Measurements from ENCODE around the gene TMPRSS5. TPM values are rescaled to one million over a fixed set of nuclear protein-coding genes. Genes with fewer than 3 reads are reported as not detected.
A peak's percentile ranks its signal among the peaks of the same experiment; 100 is the strongest.

The TMPRSS5 gene
- total and polyA plus RNA-seq, 8 donors, result 0.19 to 1.1 (median 0.55) TPM

DNA sequence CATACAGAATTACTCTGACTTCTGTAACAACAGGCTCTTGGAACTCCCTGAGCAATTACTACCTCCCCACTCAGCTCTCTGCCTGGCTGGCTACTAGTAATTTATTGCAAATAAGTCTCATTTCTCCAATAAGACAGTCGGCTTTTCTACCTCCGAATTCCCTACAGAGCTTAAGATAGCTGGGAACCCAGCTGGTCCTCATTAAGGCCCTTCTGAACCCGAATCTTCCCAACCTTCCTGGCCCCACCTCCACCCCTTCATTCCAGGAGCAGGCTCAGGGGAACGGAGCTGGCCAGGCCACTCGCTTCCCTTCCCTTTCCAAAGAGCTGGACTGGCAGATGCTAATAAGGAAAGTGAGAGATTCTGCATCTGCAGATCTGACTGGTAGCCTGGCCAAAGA lies 21.6 kb downstream of the TMPRSS5 start:
- no peak overlapping the region for H3K27ac ChIP-seq
- no peaks in the 10 kb centered on the region for H3K9me3 ChIP-seq
- intact Hi-C loops (cut with DNase I), result no loop called here
- H3K27me3 ChIP-seq, result no peaks in the 10 kb centered on the region
- ATAC-seq (no peak), DNase-seq (no peak), FAIRE-seq (no peak)
- no peak overlapping the region for H3K4me3 ChIP-seq
- 55 to 61% methylated on average over 5 of the region's 5 CpGs for WGBS, 2 donors
- no peaks in the 10 kb centered on the region for H3K36me3 ChIP-seq
- TF ChIP-seq, protein P1, sequence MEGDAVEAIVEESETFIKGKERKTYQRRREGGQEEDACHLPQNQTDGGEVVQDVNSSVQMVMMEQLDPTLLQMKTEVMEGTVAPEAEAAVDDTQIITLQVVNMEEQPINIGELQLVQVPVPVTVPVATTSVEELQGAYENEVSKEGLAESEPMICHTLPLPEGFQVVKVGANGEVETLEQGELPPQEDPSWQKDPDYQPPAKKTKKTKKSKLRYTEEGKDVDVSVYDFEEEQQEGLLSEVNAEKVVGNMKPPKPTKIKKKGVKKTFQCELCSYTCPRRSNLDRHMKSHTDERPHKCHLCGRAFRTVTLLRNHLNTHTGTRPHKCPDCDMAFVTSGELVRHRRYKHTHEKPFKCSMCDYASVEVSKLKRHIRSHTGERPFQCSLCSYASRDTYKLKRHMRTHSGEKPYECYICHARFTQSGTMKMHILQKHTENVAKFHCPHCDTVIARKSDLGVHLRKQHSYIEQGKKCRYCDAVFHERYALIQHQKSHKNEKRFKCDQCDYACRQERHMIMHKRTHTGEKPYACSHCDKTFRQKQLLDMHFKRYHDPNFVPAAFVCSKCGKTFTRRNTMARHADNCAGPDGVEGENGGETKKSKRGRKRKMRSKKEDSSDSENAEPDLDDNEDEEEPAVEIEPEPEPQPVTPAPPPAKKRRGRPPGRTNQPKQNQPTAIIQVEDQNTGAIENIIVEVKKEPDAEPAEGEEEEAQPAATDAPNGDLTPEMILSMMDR (IDR thresholded peaks at IDR 0.05), result no peak
- no peaks in the 10 kb centered on the region for H3K4me1 ChIP-seq

GRCh38 chr11:113683481-113684046 lies 22.5 kb downstream of the TMPRSS5 start:
- no peak for FAIRE-seq
- WGBS, 2 donors, result 82 to 87% methylated on average over 6 of the region's 6 CpGs
- TF ChIP-seq, protein P1 (IDR thresholded peaks at IDR 0.05), result no peak

DNA sequence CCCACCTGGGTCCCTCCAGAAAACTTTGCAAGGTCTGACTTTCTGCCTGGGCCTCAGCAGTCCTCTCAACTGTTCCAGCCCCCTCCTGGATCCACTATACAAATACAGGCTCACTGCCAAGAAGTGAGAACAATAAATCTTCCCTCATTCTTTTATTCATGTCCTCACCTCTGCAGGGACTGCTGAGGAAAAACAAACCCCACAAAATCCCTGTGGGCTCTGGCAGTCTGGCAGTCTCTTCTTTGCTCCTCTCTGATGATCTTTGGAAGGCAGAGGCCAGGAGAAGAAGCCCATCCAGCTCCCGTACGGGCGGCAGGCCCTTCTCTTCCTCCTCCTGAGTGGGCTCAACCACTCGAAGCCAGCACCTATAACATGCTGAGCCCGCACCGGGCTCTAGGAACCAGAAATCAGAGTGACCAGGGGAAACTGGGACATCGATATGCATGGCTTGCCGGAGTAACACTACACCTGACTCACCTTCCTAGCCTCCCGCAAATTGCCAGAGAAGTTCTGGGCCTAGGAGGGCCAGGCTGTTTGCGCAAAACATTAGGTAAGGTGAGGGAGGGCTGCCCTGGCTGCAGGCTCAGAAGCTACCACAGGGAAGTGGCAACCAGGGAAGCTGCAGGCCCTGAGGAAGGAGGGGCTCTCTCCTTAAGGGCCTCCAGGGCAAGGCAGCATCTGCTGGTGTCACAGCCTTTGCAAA lies 24.2 kb downstream of the TMPRSS5 start:
- ATAC-seq (peak in 2 of 4 donors; percentile 45 to 48), FAIRE-seq (no peak), DNase-seq (no peak)
- no peak overlapping the region for H3K4me3 ChIP-seq
- H3K27me3 ChIP-seq, result no peaks in the 10 kb centered on the region
- H3K9me3 ChIP-seq, result no peaks in the 10 kb centered on the region
- WGBS, 2 donors, result 62 to 76% methylated on average over 10 of the region's 10 CpGs
- no peaks in the 10 kb centered on the region for H3K4me1 ChIP-seq
- TF ChIP-seq, protein P1 (IDR thresholded peaks at IDR 0.05), result no peak
- no peaks in the 10 kb centered on the region for H3K36me3 ChIP-seq
- H3K27ac ChIP-seq, result no peak overlapping the region
- intact Hi-C loops (cut with DNase I), result no loop called here

More at GRCh38 chr11:113683481-113684046, 22.5 kb downstream of the TMPRSS5 start:
- H3K4me1 ChIP-seq, result no peaks in the 10 kb centered on the region
- no peaks in the 10 kb centered on the region for H3K36me3 ChIP-seq
- no peaks in the 10 kb centered on the region for H3K27me3 ChIP-seq
- no peak for DNase-seq
- intact Hi-C loops (cut with DNase I), result no loop called here
- H3K4me3 ChIP-seq, result no peak overlapping the region
- H3K9me3 ChIP-seq, result no peaks in the 10 kb centered on the region
- no peak for ATAC-seq
- H3K27ac ChIP-seq, result no peak overlapping the region

GRCh38 chr11:113681282-113681681 lies 24.8 kb downstream of the TMPRSS5 start:
- intact Hi-C loops (cut with DNase I), result no loop called here
- ATAC-seq, result no peak
- Histone ChIP-seq H3K9me3 (no peaks in the 10 kb centered on the region), H3K4me3 (no peak overlapping the region), H3K27ac (no peak overlapping the region), H3K4me1 (no peaks in the 10 kb centered on the region), H3K27me3 (no peaks in the 10 kb centered on the region), H3K36me3 (no peaks in the 10 kb centered on the region)
- TF ChIP-seq, protein P1 (IDR thresholded peaks at IDR 0.05), result no peak
- 88% methylated on average over 6 of the region's 6 CpGs for WGBS, 2 donors
- no peak for FAIRE-seq
- DNase-seq, result no peak

DNA sequence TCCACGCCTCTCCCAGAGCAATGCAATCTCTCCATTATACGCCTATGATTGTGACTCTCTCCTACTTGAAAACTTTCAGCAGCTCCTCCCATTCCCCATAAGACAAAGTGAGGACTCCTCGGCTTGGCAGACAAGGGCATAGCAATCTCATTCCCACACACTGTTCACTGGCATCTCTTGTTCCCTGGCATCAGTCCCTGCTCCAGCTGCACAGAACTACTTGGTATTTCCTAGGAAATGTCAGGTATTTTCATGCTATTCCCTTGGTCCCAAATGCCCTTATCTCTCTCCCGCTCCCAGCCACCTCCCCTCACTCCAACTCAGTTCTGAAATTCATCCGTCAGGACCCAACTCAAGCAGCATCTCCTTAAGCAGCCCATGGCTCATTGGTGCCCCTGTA lies 28.4 kb downstream of the TMPRSS5 start:
- no peaks in the 10 kb centered on the region for H3K9me3 ChIP-seq
- DNase-seq (no peak), ATAC-seq (no peak), FAIRE-seq (no peak)
- H3K4me3 ChIP-seq, result no peak overlapping the region
- intact Hi-C loops (cut with DNase I), result loop anchor here in 1 of 3 donors (10.0 kb wide), 1 partner anchor 63 kb away; no protein-coding TSS in a partner anchor
- no peaks in the 10 kb centered on the region for H3K4me1 ChIP-seq
- no peaks in the 10 kb centered on the region for H3K36me3 ChIP-seq
- WGBS, 2 donors, result 78 to 81% methylated on average over 5 of the region's 5 CpGs
- H3K27ac ChIP-seq, result no peak overlapping the region
- TF ChIP-seq, protein P1 (IDR thresholded peaks at IDR 0.05), result no peak
- H3K27me3 ChIP-seq, result no peaks in the 10 kb centered on the region
